ENCODE measurements around the gene HPS5.

Gene HPS5

DNA sequence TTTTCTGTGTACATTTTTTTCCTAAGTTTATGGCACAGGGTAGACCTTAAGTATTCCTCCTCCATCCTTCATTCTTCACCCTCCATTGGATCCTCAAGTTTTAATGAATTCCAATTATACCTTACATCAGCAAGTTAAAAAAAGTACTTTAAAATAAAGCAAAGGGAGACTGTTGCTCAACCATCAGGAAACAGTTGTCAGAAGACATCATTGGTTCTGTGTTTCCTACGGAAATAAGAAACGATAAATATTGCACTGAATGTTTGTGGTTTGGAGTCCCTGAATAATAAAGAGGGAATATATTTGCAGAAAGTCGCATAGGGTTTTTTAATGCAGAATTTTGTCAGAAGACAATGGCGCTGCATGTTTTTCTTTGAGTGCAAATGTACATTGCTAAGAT, 44.3 kb upstream of the HPS5 start:
- H3K4me1 Mint-ChIP-seq, result peaks cover 7% of the 10 kb centered on the region
- no peak overlapping the region for H3K27ac Mint-ChIP-seq
- no peaks in the 10 kb centered on the region for H3K27me3 Mint-ChIP-seq (ENCODE audit: low read depth)
- TF ChIP-seq, protein P1, sequence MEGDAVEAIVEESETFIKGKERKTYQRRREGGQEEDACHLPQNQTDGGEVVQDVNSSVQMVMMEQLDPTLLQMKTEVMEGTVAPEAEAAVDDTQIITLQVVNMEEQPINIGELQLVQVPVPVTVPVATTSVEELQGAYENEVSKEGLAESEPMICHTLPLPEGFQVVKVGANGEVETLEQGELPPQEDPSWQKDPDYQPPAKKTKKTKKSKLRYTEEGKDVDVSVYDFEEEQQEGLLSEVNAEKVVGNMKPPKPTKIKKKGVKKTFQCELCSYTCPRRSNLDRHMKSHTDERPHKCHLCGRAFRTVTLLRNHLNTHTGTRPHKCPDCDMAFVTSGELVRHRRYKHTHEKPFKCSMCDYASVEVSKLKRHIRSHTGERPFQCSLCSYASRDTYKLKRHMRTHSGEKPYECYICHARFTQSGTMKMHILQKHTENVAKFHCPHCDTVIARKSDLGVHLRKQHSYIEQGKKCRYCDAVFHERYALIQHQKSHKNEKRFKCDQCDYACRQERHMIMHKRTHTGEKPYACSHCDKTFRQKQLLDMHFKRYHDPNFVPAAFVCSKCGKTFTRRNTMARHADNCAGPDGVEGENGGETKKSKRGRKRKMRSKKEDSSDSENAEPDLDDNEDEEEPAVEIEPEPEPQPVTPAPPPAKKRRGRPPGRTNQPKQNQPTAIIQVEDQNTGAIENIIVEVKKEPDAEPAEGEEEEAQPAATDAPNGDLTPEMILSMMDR (IDR thresholded peaks at IDR 0.05; ENCODE audit: unreplicated experiment in 3 of 3), result no peak
- H3K9me3 Mint-ChIP-seq, result no peaks in the 10 kb centered on the region
- peaks cover 40% of the 10 kb centered on the region for H3K36me3 Mint-ChIP-seq (ENCODE audit: low read depth)
- H3K4me3 Mint-ChIP-seq, result no peak overlapping the region

DNA sequence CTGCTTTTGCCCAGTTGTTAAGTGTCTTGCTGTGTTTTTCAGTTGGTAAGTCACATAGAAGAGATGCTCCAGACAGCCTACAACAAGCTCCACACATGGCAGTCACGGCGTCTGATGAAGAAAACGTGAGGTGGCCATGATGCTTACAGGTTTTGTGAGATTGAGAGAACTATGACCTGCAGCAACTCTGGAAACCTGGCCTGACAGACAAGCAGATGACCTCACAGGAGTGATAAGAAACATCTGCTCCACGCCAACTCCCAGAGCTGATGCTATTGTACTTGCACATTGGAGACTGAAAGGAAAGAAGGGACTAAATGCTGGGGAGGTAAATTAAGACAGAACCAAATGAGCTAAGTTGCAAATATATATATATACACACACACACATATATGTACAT, 43.8 kb upstream of the HPS5 start:
- Mint-ChIP-seq H3K4me3 (no peak overlapping the region), H3K9me3 (no peaks in the 10 kb centered on the region), H3K27me3 (ENCODE audit: low read depth) (no peaks in the 10 kb centered on the region), H3K27ac (no peak overlapping the region), H3K36me3 (ENCODE audit: low read depth) (peaks cover 43% of the 10 kb centered on the region), H3K4me1 (peaks cover 7% of the 10 kb centered on the region)
- TF ChIP-seq, protein P1 (IDR thresholded peaks at IDR 0.05; ENCODE audit: unreplicated experiment in 3 of 3), result no peak

DNA sequence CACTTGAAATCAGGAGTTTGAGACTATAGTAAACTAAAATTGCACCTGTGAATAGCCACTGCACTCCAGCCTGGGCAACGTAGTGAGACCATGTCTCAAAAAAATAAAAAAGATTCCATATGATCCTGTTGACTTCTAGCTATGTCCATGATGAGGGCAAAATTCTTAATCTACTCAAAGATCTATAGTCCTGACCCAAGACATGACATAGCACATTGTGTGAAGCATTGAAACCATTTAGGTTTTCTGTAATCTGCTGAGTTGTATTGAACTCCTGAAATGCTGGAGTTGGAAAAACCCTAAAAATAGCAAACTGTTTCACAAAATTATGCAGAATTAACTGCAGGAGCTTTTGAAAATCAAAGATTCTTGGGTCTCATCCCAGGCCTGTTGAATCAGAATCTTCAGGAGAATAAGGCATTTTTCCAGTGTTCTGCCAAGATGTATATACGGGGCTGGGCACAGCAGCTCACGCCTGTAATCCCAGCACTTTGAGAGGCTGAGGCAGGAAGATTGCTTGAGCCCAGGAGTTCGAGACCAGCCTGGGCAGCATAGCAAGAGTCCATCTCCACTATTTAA, 42.6 kb upstream of the HPS5 start:
- Mint-ChIP-seq H3K36me3 (ENCODE audit: low read depth) (peaks cover 43% of the 10 kb centered on the region), H3K4me1 (peaks cover 3% of the 10 kb centered on the region), H3K27ac (no peak overlapping the region), H3K4me3 (no peak overlapping the region), H3K9me3 (no peaks in the 10 kb centered on the region), H3K27me3 (ENCODE audit: low read depth) (no peaks in the 10 kb centered on the region)
- TF ChIP-seq, protein P1 (IDR thresholded peaks at IDR 0.05; ENCODE audit: unreplicated experiment in 3 of 3), result no peak

DNA sequence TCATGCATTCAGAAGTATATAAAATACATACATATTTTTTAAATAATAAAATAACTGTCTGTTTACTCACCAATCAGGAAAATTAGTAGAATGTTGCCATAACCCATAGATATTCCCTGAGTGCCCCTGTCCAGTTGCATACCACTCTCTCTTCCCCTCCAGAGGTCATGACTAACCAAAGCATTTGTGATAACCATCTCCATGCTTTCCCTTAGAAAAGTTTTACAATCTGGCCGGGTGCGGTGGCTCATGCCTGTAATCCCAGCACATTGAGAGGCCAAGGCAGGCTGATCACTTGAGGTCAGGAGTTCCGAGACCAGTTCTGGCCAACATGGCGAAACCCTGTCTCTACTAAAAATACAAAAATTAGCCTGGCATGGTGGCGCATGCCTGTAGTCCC, 39.2 kb upstream of the HPS5 start:
- Mint-ChIP-seq H3K27me3 (ENCODE audit: low read depth) (no peaks in the 10 kb centered on the region), H3K9me3 (no peaks in the 10 kb centered on the region)
- TF ChIP-seq, protein P1 (IDR thresholded peaks at IDR 0.05; ENCODE audit: unreplicated experiment in 3 of 3), result no peak

DNA sequence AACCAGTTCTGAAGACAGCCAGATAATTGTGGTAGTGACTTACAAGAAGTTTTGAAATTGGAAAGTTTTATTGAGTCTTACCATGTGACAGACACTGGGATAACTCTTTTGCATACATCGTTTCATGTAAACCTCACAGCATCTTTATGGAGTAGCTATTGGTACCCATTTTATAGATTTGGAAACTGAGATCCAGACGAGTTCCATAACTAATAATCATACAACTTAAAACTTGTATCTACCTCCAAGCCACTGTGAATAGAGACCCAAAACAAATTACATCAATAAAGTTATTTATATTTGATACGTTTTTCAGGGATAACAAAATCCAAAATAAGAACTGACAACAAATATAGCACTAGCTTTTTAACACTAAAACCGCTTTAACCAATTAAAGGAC, 36.7 kb upstream of the HPS5 start:
- H3K4me1 Mint-ChIP-seq, result no peaks in the 10 kb centered on the region
- no peak overlapping the region for H3K4me3 Mint-ChIP-seq
- H3K9me3 Mint-ChIP-seq, result no peaks in the 10 kb centered on the region
- TF ChIP-seq, protein P1 (IDR thresholded peaks at IDR 0.05; ENCODE audit: unreplicated experiment in 3 of 3), result no peak
- no peaks in the 10 kb centered on the region for H3K27me3 Mint-ChIP-seq (ENCODE audit: low read depth)
- H3K36me3 Mint-ChIP-seq (ENCODE audit: low read depth), result peaks cover 59% of the 10 kb centered on the region
- no peak overlapping the region for H3K27ac Mint-ChIP-seq

More for the DNA sequence above, 39.2 kb upstream of the HPS5 start:
- H3K4me1 Mint-ChIP-seq, result no peaks in the 10 kb centered on the region
- H3K4me3 Mint-ChIP-seq, result no peak overlapping the region
- H3K36me3 Mint-ChIP-seq (ENCODE audit: low read depth), result peaks cover 61% of the 10 kb centered on the region
- no peak overlapping the region for H3K27ac Mint-ChIP-seq

DNA sequence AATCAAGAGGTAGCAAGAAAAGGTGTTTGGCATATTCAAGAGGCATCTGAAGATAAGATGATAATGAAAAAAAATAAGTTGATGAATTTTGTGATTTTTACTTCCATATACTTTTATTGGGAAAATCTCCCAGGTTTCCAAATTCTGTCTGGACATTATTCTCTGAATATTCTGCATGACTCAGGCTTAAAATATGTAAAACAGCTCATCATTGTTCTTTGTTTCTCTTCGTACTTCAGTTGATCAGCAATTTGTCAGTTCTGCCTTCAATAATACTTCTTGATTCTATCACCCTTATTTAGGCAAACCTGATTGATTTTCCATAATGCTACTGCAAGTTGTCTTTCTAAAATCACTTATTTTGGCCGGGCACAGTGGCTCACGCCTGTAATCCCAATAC, 30.6 kb upstream of the HPS5 start:
- TF ChIP-seq, protein P1 (IDR thresholded peaks at IDR 0.05; ENCODE audit: unreplicated experiment in 3 of 3), result no peak
- Mint-ChIP-seq H3K36me3 (ENCODE audit: low read depth) (peaks cover 60% of the 10 kb centered on the region), H3K4me3 (no peak overlapping the region), H3K27me3 (ENCODE audit: low read depth) (no peaks in the 10 kb centered on the region), H3K4me1 (no peaks in the 10 kb centered on the region), H3K9me3 (no peaks in the 10 kb centered on the region), H3K27ac (no peak overlapping the region)
